Measurements from ENCODE around the gene TTBK1. TPM values are rescaled to one million over a fixed set of nuclear protein-coding genes. Genes with fewer than 3 reads are reported as not detected.

Gene TTBK1
- total and polyA plus RNA-seq, 10 of the 15 experiments (the other 5 are each of a cell fraction or from before 2014, with no cell fraction given) = 0.05 to 0.27 TPM; not detected in 8

GRCh38 chr6:43207286-43207685 is 36.0 kb upstream of the TTBK1 start:
- BruUV-seq (replicated peaks) = no TSS peak
- intact Hi-C loops (cut with micrococcal nuclease; ENCODE audit: unreplicated experiment) = no loop called here
- no peaks in the 10 kb centered on the region for H4K20me1 ChIP-seq (ENCODE audit: control insufficient read depth, insufficient read depth)
- no peak overlapping the region for H2AFZ ChIP-seq (ENCODE audit: control insufficient read depth, low read depth, low read length)
- H3K36me3 ChIP-seq (ENCODE audit: control insufficient read depth in 2 of 2, insufficient read depth in 2 of 2, low read length in 1 of 2) = no peaks in the 10 kb centered on the region; a peak in 1 of 4 replicates
- H3K9ac ChIP-seq (ENCODE audit: control insufficient read depth, insufficient read depth, low read length) = no peak overlapping the region
- in situ Hi-C loops (cut with MboI) = no loop called here
- H3K4me1 ChIP-seq (ENCODE audit: control insufficient read depth, insufficient read depth, low read length) = no peaks in the 10 kb centered on the region
- ChIA-PET CTCF (no interaction called here), SMC1A (ENCODE audit: uncharacterized antibody, unreplicated experiment) (no interaction called here), RAD21 (ENCODE audit: unreplicated experiment) (no interaction called here), POLR2A (no interaction called here)
- ATAC-seq (no peak), DNase-seq (ENCODE audit: low read depth, low spot score) (no peak), FAIRE-seq (no peak)
- H3K27ac ChIP-seq (ENCODE audit: control insufficient read depth, insufficient read depth) = no peak overlapping the region
- H3K79me2 ChIP-seq (ENCODE audit: control insufficient read depth, insufficient read depth, low read length) = no peaks in the 10 kb centered on the region
- H3K4me3 ChIP-seq = no peak overlapping the region
- no peaks in the 10 kb centered on the region for H3K27me3 ChIP-seq (replicated peaks in 1 of 2; ENCODE audit: control insufficient read depth in 2 of 2, insufficient read depth in 2 of 2, low read length in 1 of 2)
- no peaks in the 10 kb centered on the region for H3K9me3 ChIP-seq (replicated peaks; ENCODE audit: control insufficient read depth, insufficient read depth, low read length)
- WGBS (ENCODE audit: insufficient coverage, insufficient replicate concordance, low lambda C conversion rate, missing lambda C conversion rate) = 72% methylated on average over 2 of the region's 2 CpGs
- no peak overlapping the region for H3K4me2 ChIP-seq (ENCODE audit: control insufficient read depth, insufficient read depth)
- TF ChIP-seq TCF3 (IDR thresholded peaks at IDR 0.05; ENCODE audit: borderline replicate concordance, insufficient read depth, low read depth, low read length) (no peak), TAF1 (IDR thresholded peaks at IDR 0.05; ENCODE audit: borderline replicate concordance, low read depth, low read length) (no peak), ZBTB40 (IDR thresholded peaks at IDR 0.05; ENCODE audit: borderline replicate concordance) (no peak), ZBED1 (IDR thresholded peaks at IDR 0.05; ENCODE audit: borderline replicate concordance) (no peak), ZNF622 (IDR thresholded peaks at IDR 0.05) (no peak), YY1 (IDR thresholded peaks at IDR 0.05; ENCODE audit: low read depth, low read length) (no peak), ZNF687 (IDR thresholded peaks at IDR 0.05) (no peak), ATF3 (IDR thresholded peaks at IDR 0.05; ENCODE audit: borderline replicate concordance, extremely low read depth, low read depth, low read length) (no peak), SMC3 (IDR thresholded peaks at IDR 0.05; ENCODE audit: borderline replicate concordance, low read length) (no peak), SIX5 (IDR thresholded peaks at IDR 0.05; ENCODE audit: low read depth, low read length, severe bottlenecking) (no peak), CHD1 (IDR thresholded peaks at IDR 0.05; ENCODE audit: low read depth, low read length) (no peak), SMAD1 (IDR thresholded peaks at IDR 0.05; ENCODE audit: low read depth, partially characterized antibody) (no peak)
- TF ChIP-seq, protein P1, sequence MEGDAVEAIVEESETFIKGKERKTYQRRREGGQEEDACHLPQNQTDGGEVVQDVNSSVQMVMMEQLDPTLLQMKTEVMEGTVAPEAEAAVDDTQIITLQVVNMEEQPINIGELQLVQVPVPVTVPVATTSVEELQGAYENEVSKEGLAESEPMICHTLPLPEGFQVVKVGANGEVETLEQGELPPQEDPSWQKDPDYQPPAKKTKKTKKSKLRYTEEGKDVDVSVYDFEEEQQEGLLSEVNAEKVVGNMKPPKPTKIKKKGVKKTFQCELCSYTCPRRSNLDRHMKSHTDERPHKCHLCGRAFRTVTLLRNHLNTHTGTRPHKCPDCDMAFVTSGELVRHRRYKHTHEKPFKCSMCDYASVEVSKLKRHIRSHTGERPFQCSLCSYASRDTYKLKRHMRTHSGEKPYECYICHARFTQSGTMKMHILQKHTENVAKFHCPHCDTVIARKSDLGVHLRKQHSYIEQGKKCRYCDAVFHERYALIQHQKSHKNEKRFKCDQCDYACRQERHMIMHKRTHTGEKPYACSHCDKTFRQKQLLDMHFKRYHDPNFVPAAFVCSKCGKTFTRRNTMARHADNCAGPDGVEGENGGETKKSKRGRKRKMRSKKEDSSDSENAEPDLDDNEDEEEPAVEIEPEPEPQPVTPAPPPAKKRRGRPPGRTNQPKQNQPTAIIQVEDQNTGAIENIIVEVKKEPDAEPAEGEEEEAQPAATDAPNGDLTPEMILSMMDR (IDR thresholded peaks at IDR 0.05 in 2 of 3, conservative IDR thresholded peaks at IDR 0.05 in 1 of 3; ENCODE audit: control insufficient read depth in 2 of 3, extremely low read depth in 1 of 3, insufficient read depth in 1 of 3, low read depth in 3 of 3, low read length in 3 of 3) = no peak
- TF ChIP-seq, protein P2, sequence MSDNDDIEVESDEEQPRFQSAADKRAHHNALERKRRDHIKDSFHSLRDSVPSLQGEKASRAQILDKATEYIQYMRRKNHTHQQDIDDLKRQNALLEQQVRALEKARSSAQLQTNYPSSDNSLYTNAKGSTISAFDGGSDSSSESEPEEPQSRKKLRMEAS (IDR thresholded peaks at IDR 0.05; ENCODE audit: low read depth, low read length) = no peak

All from GM12878 (cell line).